Measurements from ENCODE around the gene CLIP2.

CLIP2 gene

DNA sequence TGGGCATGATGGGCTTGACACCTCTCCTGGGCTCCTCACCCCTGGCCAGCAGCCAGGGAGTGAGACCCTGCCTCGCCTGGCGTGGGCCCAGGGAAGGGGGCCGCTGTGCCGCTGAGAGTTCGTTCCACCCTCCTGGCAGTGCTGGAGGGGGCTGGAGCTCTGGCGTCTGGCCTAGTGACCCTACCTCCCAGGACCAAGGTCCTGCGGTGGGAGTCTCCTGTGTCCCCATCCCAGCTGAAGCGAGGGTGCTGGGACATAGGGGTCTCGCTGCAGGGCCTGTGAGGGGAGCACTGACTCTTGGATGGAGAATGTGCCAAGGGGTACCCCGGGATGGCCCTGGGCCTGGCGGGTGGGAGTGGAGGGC, 165.7 kb downstream of the CLIP2 start:
- ChIA-PET POLR2A (no interaction called here), CTCF (no interaction called here)
- H3K4me3 ChIP-seq (ENCODE audit: low read depth, low read length), result peak overlapping the region; percentile 64
- DNase-seq (ENCODE audit: low read depth, low spot score), result no peak
- no peak for TF ChIP-seq CTCF (IDR thresholded peaks at IDR 0.05; ENCODE audit: insufficient read depth, low read length, missing control alignments)

DNA sequence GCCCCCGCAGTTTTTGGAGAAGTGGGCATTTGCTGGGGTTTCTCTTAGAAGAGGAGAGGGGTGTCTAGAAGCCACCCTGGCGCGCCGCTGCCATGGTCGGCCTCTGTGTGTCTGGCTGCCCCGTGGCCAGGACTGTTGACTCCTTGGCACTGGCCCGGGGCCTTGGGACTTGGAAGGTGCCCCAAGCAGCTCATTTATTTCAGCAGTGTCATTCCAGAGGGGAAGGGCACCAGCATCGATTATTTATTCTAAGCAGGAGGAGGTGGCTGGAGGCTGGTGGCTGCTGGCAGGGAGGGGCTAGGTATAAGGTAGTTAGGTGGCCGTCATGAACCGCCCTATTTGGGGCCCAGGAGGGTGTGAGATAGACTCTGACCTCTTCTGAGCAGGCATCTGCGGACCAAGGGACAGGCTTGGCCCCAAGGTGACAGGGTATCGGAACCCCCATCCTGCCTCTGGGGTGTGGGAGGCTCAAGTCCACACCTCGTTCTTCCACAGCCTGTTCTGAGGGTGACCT, 166.1 kb downstream of the CLIP2 start:
- peak overlapping the region; percentile 64 for H3K4me3 ChIP-seq (ENCODE audit: low read depth, low read length)
- CTCF ChIA-PET, result no interaction called here
- no peak for DNase-seq (ENCODE audit: low read depth, low spot score)
- POLR2A ChIA-PET, result no interaction called here
- no peak for TF ChIP-seq CTCF (IDR thresholded peaks at IDR 0.05; ENCODE audit: insufficient read depth, low read length, missing control alignments)

Data from AG04449 (cell line).